A549 (cell line): Measurements from ENCODE around the gene SMIM28. TPM values are rescaled to one million over a fixed set of nuclear protein-coding genes. Genes with fewer than 3 reads are reported as not detected.

Source experiments
- ATAC-seq, 2 experiments: fragments of 200-7000 bp in 1 of 2; fragments of >200 bp in 1 of 2; cut with Nextera tagmentation in 1 of 2; cut with Tn5 transposase in 1 of 2; 3 replicates each; pipeline versions ENCODE4 v1.8.0 to v1.9.1; 2018 to 2020; ENCODE audit warnings: mild to moderate bottlenecking in 1 of 2, moderate library complexity in 1 of 2
- CTCF ChIA-PET: fragments of 300-600 bp; sonication (Branson Sonifier 250); formaldehyde crosslinking; extraction: SDS; loops from one replicate; lab custom pipeline; 2021; ENCODE audit warnings: antibody characterized with exemption, inconsistent platforms; lab: Yijun Ruan, JAX
- POLR2A ChIA-PET: fragments of 350-600 bp; formaldehyde crosslinking; extraction: SDS; loops from one replicate; lab custom pipeline; 2021; ENCODE audit warnings: antibody characterized with exemption, inconsistent platforms; lab: Yijun Ruan, JAX
- DNase-seq, 2 experiments: peaks; one replicate each; pipeline versions ENCODE4 v3.0.0 to v3.0.0-alpha.2; 2011 to 2016; ENCODE audit warnings: low read depth in 1 of 2, low spot score in 1 of 2
- FAIRE-seq: peaks from 2 replicates; lab custom pipeline; 2011; peaks lifted over from hg19 to GRCh38; lab: Jason Lieb, UNC
- H3K27ac ChIP-seq, 2 experiments: fragments of >200 bp; sonication (Bioruptor Twin); formaldehyde crosslinking; 3 replicates each; pipeline ENCODE4 v1.5.1; 2016 to 2017
- H3K4me1 ChIP-seq: fragments of >200 bp; sonication (Bioruptor Twin); formaldehyde crosslinking; 3 replicates; pipeline ENCODE4 v1.6.1; 2016
- H3K4me2 ChIP-seq: fragments of >200 bp; sonication (Bioruptor Twin); formaldehyde crosslinking; 3 replicates; pipeline ENCODE4 v1.6.1; 2016
- H3K4me3 ChIP-seq: fragments of >200 bp; sonication (Bioruptor Twin); formaldehyde crosslinking; 3 replicates; pipeline ENCODE4 v1.5.1; 2016
- H3K9me3 ChIP-seq: fragments of >200 bp; sonication (Bioruptor Twin); formaldehyde crosslinking; 3 replicates; pipeline ENCODE4 v1.6.1; 2016
- BCL3 ChIP-seq: fragments of >200 bp; sonication (Bioruptor Twin); formaldehyde crosslinking; IDR thresholded peaks from 3 replicates; pipeline ENCODE4 v1.6.1; 2016
- CEBPB ChIP-seq, 2 experiments: fragments of >200 bp in 1 of 2; sonication (Bioruptor Twin) in 1 of 2; formaldehyde crosslinking in 1 of 2; IDR thresholded peaks; 2 replicates each; pipeline ENCODE4 v1.6.1; 2012 to 2016
- EHF ChIP-seq: fragments of 250-450 bp; sonication (Bioruptor Pico); IDR thresholded peaks from 2 replicates; pipeline ENCODE4 v1.5.0; 2020; ENCODE audit warnings: mild to moderate bottlenecking
- EHMT2 ChIP-seq: fragments of 200-600 bp; sonication (generic); IDR thresholded peaks from 2 replicates; pipeline ENCODE4 v1.6.1; 2016; ENCODE audit warnings: antibody characterized with exemption, low read depth, mild to moderate bottlenecking, moderate library complexity
- FOSL2 ChIP-seq, 2 experiments: fragments of 450-650 bp in 1 of 2; fragments of >200 bp in 1 of 2; sonication (Bioruptor Twin) in 1 of 2; formaldehyde crosslinking; IDR thresholded peaks; 2 replicates each; pipeline versions ENCODE4 v1.5.0 to v1.6.1; 2016 to 2020; ENCODE audit warnings: mild to moderate bottlenecking in 1 of 2, moderate library complexity in 1 of 2
- FOXS1 ChIP-seq: fragments of 250-450 bp; sonication (Bioruptor Pico); IDR thresholded peaks from 2 replicates; pipeline ENCODE4 v1.5.0; 2020; ENCODE audit warnings: mild to moderate bottlenecking, moderate library complexity
- GATA3 ChIP-seq: IDR thresholded peaks from 2 replicates; pipeline ENCODE4 v1.6.1; 2012; ENCODE audit warnings: borderline replicate concordance
- HDAC2 ChIP-seq: fragments of 200-600 bp; sonication (generic); IDR thresholded peaks from 2 replicates; pipeline ENCODE4 v1.6.1; 2016
- HEYL ChIP-seq: fragments of 250-450 bp; sonication (Bioruptor Pico); IDR thresholded peaks from 2 replicates; pipeline ENCODE4 v1.8.0; 2021; ENCODE audit warnings: mild to moderate bottlenecking, moderate library complexity
- HOXA7 ChIP-seq: fragments of 250-450 bp; sonication (Bioruptor Pico); IDR thresholded peaks from 2 replicates; pipeline ENCODE4 v1.5.0; 2020; ENCODE audit warnings: mild to moderate bottlenecking, moderate library complexity
- HOXB5 ChIP-seq: fragments of 250-450 bp; sonication (Bioruptor Pico); IDR thresholded peaks from 2 replicates; pipeline ENCODE4 v1.5.0; 2020; ENCODE audit warnings: mild to moderate bottlenecking, moderate library complexity
- KDM1A ChIP-seq: fragments of 200-600 bp; sonication (generic); IDR thresholded peaks from 2 replicates; pipeline ENCODE4 v1.6.1; 2016; ENCODE audit warnings: low read depth, mild to moderate bottlenecking
- KDM5A ChIP-seq: fragments of 200-600 bp; sonication (generic); IDR thresholded peaks from 2 replicates; pipeline ENCODE4 v1.6.1; 2016; ENCODE audit warnings: antibody characterized with exemption, mild to moderate bottlenecking
- MAZ ChIP-seq: fragments of 150-350 bp; IDR thresholded peaks from 2 replicates; pipeline ENCODE4 v1.6.1; 2014; ENCODE audit warnings: antibody characterized with exemption, low read depth, low read length, borderline replicate concordance
- MYC ChIP-seq: IDR thresholded peaks from 2 replicates; pipeline ENCODE4 v1.6.1; 2012; ENCODE audit warnings: mild to moderate bottlenecking, inconsistent platforms, low read length, improper control_type of control experiment, borderline replicate concordance
- NFE2L2 ChIP-seq: fragments of 150-350 bp; conservative IDR thresholded peaks from 2 replicates; pipeline ENCODE4 v1.6.1; 2014; ENCODE audit warnings: low read length
- NPAS2 ChIP-seq: fragments of 250-450 bp; sonication (Bioruptor Pico); IDR thresholded peaks from 2 replicates; pipeline ENCODE4 v1.8.0; 2022; ENCODE audit warnings: mild to moderate bottlenecking, moderate library complexity, borderline replicate concordance
- NR3C1 ChIP-seq: fragments of >200 bp; sonication (Bioruptor Twin); formaldehyde crosslinking; IDR thresholded peaks from 3 replicates; pipeline ENCODE4 v1.6.1; 2017
- PHF8 ChIP-seq: fragments of 200-600 bp; sonication (generic); IDR thresholded peaks from 2 replicates; pipeline ENCODE4 v1.6.1; 2016; ENCODE audit warnings: low read depth, mild to moderate bottlenecking, antibody characterized with exemption, moderate library complexity, borderline replicate concordance
- POLR2AphosphoS2 ChIP-seq: conservative IDR thresholded peaks from 2 replicates; pipeline ENCODE4 v1.6.1; 2012; ENCODE audit warnings: low read length, improper control_type of control experiment, inconsistent platforms
- RCOR1 ChIP-seq: fragments of 150-350 bp; IDR thresholded peaks from 2 replicates; pipeline ENCODE4 v1.6.1; 2014; ENCODE audit warnings: antibody characterized with exemption, low read length, low read depth
- RFX5 ChIP-seq: fragments of 450-650 bp; IDR thresholded peaks from 2 replicates; pipeline ENCODE4 v1.7.1; 2014; ENCODE audit warnings: antibody characterized with exemption, mild to moderate bottlenecking, moderate library complexity
- RNF2 ChIP-seq: fragments of 200-600 bp; sonication (generic); IDR thresholded peaks from 2 replicates; pipeline ENCODE4 v1.6.1; 2016; ENCODE audit warnings: low read depth, mild to moderate bottlenecking, antibody characterized with exemption, moderate library complexity, borderline replicate concordance
- ZC3H11A ChIP-seq: fragments of 450-650 bp; IDR thresholded peaks from 2 replicates; pipeline ENCODE4 v1.6.1; 2014; ENCODE audit warnings: antibody characterized with exemption, mild to moderate bottlenecking
- ZFP36 ChIP-seq: fragments of 450-650 bp; IDR thresholded peaks from 2 replicates; pipeline ENCODE4 v1.6.1; 2014; ENCODE audit warnings: borderline replicate concordance; ENCODE audit not compliant: partially characterized antibody
- ZNF302 ChIP-seq: fragments of 250-450 bp; sonication (Bioruptor Pico); IDR thresholded peaks from 2 replicates; pipeline ENCODE4 v1.9.0; 2021; ENCODE audit warnings: inconsistent platforms, mild to moderate bottlenecking, moderate library complexity
- WGBS: methylation state at CpG from one replicate; pipeline ENCODE4 v1.1.6; 2017; ENCODE audit errors: missing lambda C conversion rate; 5-methylcytosine and 5-hydroxymethylcytosine counted together
- polyA plus RNA-seq, 4 experiments: library from polyadenylated mRNA; depleted of rRNA in 3 of 4; stranded (reverse); fragments of >200 nt; fragmentation: RNase III in 1 of 4; extraction: RNeasy Plus Mini Kit Qiagen cat#74134 plus additional on column Dnase treatment in 1 of 4; gene quantifications; 2 replicates in 3 of 4; 3 replicates in 1 of 4; pipeline ENCODE4 v1.2.3, GENCODE V29; 2011 to 2017
- TF ChIP-seq, protein P1 (sequence below): IDR thresholded peaks from 2 replicates; pipeline ENCODE4 v1.6.1; 2012
- TF ChIP-seq, protein P2 (sequence below): fragments of >200 bp; sonication (Bioruptor Twin); formaldehyde crosslinking; IDR thresholded peaks from 3 replicates; pipeline ENCODE4 v1.5.1; 2016
- TF ChIP-seq, protein P3 (sequence below): fragments of 150-350 bp; IDR thresholded peaks from 2 replicates; pipeline ENCODE4 v1.6.1; 2014; ENCODE audit warnings: low read depth, mild to moderate bottlenecking, low read length
- TF ChIP-seq, protein P4 (sequence below): fragments of 450-650 bp; IDR thresholded peaks from 2 replicates; pipeline ENCODE4 v1.6.1; 2014; ENCODE audit warnings: antibody characterized with exemption

SMIM28 gene
- polyA plus RNA-seq, 2 of the 4 experiments (the other 2 are of a cell fraction), result not detected

DNA sequence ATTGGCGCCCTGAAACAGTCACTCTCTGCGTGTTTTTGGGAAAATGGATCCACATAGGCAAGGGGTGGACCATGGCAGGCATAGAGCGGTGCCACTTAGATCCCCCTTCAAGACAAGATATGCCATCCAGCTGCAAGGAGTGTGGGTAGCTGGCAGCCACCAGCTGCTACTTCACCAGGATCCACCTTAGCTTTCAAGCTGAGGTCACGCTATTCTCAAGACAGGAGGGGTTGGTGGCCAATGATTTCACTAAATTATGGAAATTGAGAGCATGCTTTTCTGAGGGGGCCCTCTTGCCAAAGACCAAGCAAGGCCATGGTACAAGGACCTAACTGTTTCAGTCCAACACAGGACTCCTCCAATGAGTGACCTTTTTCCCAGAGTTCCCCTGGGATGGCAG, 42.7 kb downstream of the SMIM28 start:
- FAIRE-seq, result no peak
- no peak for ATAC-seq
- POLR2A ChIA-PET, result no interaction called here

DNA sequence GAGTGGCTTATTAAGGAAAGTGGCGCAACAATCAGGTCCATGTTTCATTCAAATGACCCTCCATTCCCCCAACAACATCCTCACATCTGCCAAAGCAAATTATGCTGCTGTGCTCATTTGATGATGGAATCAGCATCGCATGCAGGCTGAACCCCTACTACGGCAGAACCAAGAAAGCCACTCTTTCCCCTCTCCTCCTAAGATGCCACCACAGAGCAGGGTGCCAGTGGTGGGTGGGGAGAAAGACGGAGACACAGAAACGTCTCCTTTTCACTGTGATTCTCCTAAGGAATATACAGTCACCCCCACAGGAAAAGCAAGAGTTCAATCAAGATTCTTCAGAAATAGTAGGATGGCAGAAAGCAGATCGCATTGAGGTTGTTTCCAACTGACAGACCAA, 43.4 kb downstream of the SMIM28 start:
- ChIA-PET POLR2A (no interaction called here), CTCF (no interaction called here)
- TF ChIP-seq, protein P1, sequence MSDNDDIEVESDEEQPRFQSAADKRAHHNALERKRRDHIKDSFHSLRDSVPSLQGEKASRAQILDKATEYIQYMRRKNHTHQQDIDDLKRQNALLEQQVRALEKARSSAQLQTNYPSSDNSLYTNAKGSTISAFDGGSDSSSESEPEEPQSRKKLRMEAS, result no peak
- TF ChIP-seq RNF2 (no peak), RCOR1 (no peak), NFE2L2 (no peak), FOSL2 (IDR thresholded peaks at IDR 0.05) (no peak), FOSL2 (CRISPR knock-in tag; IDR thresholded peaks at IDR 0.05) (no peak), ZNF302 (no peak), HEYL (CRISPR knock-in tag) (no peak), ZFP36 (no peak), RFX5 (no peak), NPAS2 (CRISPR knock-in tag) (no peak), EHF (CRISPR knock-in tag) (no peak), EHMT2 (no peak), POLR2AphosphoS2 (no peak), MYC (no peak), CEBPB (IDR thresholded peaks at IDR 0.05) (no peak)
- TF ChIP-seq, protein P2, sequence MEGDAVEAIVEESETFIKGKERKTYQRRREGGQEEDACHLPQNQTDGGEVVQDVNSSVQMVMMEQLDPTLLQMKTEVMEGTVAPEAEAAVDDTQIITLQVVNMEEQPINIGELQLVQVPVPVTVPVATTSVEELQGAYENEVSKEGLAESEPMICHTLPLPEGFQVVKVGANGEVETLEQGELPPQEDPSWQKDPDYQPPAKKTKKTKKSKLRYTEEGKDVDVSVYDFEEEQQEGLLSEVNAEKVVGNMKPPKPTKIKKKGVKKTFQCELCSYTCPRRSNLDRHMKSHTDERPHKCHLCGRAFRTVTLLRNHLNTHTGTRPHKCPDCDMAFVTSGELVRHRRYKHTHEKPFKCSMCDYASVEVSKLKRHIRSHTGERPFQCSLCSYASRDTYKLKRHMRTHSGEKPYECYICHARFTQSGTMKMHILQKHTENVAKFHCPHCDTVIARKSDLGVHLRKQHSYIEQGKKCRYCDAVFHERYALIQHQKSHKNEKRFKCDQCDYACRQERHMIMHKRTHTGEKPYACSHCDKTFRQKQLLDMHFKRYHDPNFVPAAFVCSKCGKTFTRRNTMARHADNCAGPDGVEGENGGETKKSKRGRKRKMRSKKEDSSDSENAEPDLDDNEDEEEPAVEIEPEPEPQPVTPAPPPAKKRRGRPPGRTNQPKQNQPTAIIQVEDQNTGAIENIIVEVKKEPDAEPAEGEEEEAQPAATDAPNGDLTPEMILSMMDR, result no peak
- DNase-seq (no peak), ATAC-seq (no peak), FAIRE-seq (no peak)
- WGBS, result 83% methylated on average over 6 of the region's 6 CpGs
- H3K27ac ChIP-seq, result no peak overlapping the region
- H3K4me2 ChIP-seq, result no peak overlapping the region
- H3K4me1 ChIP-seq, result no peaks in the 10 kb centered on the region
- H3K4me3 ChIP-seq, result no peak overlapping the region
- H3K9me3 ChIP-seq, result no peaks in the 10 kb centered on the region

More for the DNA sequence above, 42.7 kb downstream of the SMIM28 start:
- Histone ChIP-seq H3K4me1 (no peaks in the 10 kb centered on the region), H3K4me3 (no peak overlapping the region), H3K4me2 (no peak overlapping the region), H3K9me3 (no peaks in the 10 kb centered on the region), H3K27ac (no peak overlapping the region)
- 97% methylated on average over 4 of the region's 4 CpGs for WGBS
- TF ChIP-seq PHF8 (no peak), MYC (no peak), HDAC2 (no peak), HOXB5 (CRISPR knock-in tag) (no peak)
- TF ChIP-seq, protein P1, result no peak
- no peak for DNase-seq
- CTCF ChIA-PET, result interaction anchor here (1.4 kb wide), 1 partner anchor 9 kb away, joined by 3 read pairs; no protein-coding TSS in a partner anchor

- ATAC-seq, result no peak
- Histone ChIP-seq H3K9me3 (no peaks in the 10 kb centered on the region), H3K4me2 (no peak overlapping the region), H3K4me3 (no peak overlapping the region), H3K4me1 (no peaks in the 10 kb centered on the region), H3K27ac (no peak overlapping the region)
- DNase-seq, result no peak
- WGBS, result 91% methylated on average over 10 of the region's 10 CpGs
- ChIA-PET POLR2A (no interaction called here), CTCF (no interaction called here)
- no peak for FAIRE-seq
- TF ChIP-seq NR3C1, result no peak
- TF ChIP-seq, protein P3, sequence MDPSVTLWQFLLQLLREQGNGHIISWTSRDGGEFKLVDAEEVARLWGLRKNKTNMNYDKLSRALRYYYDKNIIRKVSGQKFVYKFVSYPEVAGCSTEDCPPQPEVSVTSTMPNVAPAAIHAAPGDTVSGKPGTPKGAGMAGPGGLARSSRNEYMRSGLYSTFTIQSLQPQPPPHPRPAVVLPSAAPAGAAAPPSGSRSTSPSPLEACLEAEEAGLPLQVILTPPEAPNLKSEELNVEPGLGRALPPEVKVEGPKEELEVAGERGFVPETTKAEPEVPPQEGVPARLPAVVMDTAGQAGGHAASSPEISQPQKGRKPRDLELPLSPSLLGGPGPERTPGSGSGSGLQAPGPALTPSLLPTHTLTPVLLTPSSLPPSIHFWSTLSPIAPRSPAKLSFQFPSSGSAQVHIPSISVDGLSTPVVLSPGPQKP, result no peak
- no peak for TF ChIP-seq MAZ
- TF ChIP-seq ZC3H11A, result no peak
- no peak for TF ChIP-seq RNF2
- no peak for TF ChIP-seq GATA3
- no peak for TF ChIP-seq HOXA7 (CRISPR knock-in tag)
- no peak for TF ChIP-seq KDM1A
- TF ChIP-seq, protein P4, sequence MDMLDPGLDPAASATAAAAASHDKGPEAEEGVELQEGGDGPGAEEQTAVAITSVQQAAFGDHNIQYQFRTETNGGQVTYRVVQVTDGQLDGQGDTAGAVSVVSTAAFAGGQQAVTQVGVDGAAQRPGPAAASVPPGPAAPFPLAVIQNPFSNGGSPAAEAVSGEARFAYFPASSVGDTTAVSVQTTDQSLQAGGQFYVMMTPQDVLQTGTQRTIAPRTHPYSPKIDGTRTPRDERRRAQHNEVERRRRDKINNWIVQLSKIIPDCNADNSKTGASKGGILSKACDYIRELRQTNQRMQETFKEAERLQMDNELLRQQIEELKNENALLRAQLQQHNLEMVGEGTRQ, result no peak
- no peak for TF ChIP-seq KDM5A
- TF ChIP-seq BCL3, result no peak
- TF ChIP-seq ZNF302, result no peak
- no peak for TF ChIP-seq EHMT2
- no peak for TF ChIP-seq RFX5
- TF ChIP-seq FOXS1, result no peak
These were observed 43.9 kb downstream of the SMIM28 start for GRCh38 chr6:138421608-138422007.
